ENCODE results near the gene HMG20A. TPM values are rescaled to one million over a fixed set of nuclear protein-coding genes. Genes with fewer than 3 reads are reported as not detected.

HMG20A gene
- total RNA-seq, 1 experiment from 2014 or later: 50.0 TPM

GRCh38 chr15:77528968-77529319 lies 108.3 kb downstream of the HMG20A start:
- no peak overlapping the region for H3K4me3 ChIP-seq
- H3K36me3 ChIP-seq: no peaks in the 10 kb centered on the region
- DNase-seq: no peak
- H3K27me3 ChIP-seq: no peaks in the 10 kb centered on the region
- H3K9me3 ChIP-seq (replicated peaks): no peaks in the 10 kb centered on the region
- no peak overlapping the region for H3K27ac ChIP-seq
- H3K4me1 ChIP-seq: peaks cover 35% of the 10 kb centered on the region

GRCh38 chr15:77529394-77530159 lies 108.9 kb downstream of the HMG20A start:
- H3K4me3 ChIP-seq: no peak overlapping the region
- no peaks in the 10 kb centered on the region for H3K9me3 ChIP-seq (replicated peaks)
- H3K36me3 ChIP-seq: no peaks in the 10 kb centered on the region
- no peaks in the 10 kb centered on the region for H3K27me3 ChIP-seq
- H3K4me1 ChIP-seq: peaks cover 35% of the 10 kb centered on the region
- H3K27ac ChIP-seq: no peak overlapping the region
- no peak for DNase-seq

- H3K4me3 ChIP-seq: no peak overlapping the region
- peaks cover 29% of the 10 kb centered on the region for H3K4me1 ChIP-seq
- DNase-seq: no peak
- no peak overlapping the region for H3K27ac ChIP-seq
- H3K27me3 ChIP-seq: no peaks in the 10 kb centered on the region
- no peaks in the 10 kb centered on the region for H3K36me3 ChIP-seq
- H3K9me3 ChIP-seq (replicated peaks): no peaks in the 10 kb centered on the region
Measured at GRCh38 chr15:77530576-77530975, 109.9 kb downstream of the HMG20A start.

- Histone ChIP-seq H3K4me1 (peaks cover 21% of the 10 kb centered on the region), H3K27ac (no peak overlapping the region), H3K9me3 (replicated peaks) (no peaks in the 10 kb centered on the region), H3K27me3 (no peaks in the 10 kb centered on the region), H3K4me3 (no peak overlapping the region), H3K36me3 (no peaks in the 10 kb centered on the region)
- no peak for DNase-seq
Measured at GRCh38 chr15:77531191-77532000, 110.7 kb downstream of the HMG20A start.

- Histone ChIP-seq H3K27ac (no peak overlapping the region), H3K27me3 (no peaks in the 10 kb centered on the region), H3K4me3 (no peak overlapping the region), H3K9me3 (replicated peaks) (no peaks in the 10 kb centered on the region), H3K36me3 (no peaks in the 10 kb centered on the region), H3K4me1 (peaks cover 14% of the 10 kb centered on the region)
- DNase-seq: no peak
Measured at GRCh38 chr15:77532067-77532710, 111.5 kb downstream of the HMG20A start.

- H3K9me3 ChIP-seq (replicated peaks): no peaks in the 10 kb centered on the region
- no peaks in the 10 kb centered on the region for H3K36me3 ChIP-seq
- DNase-seq: no peak
- no peak overlapping the region for H3K4me3 ChIP-seq
- H3K27me3 ChIP-seq: no peaks in the 10 kb centered on the region
- no peak overlapping the region for H3K27ac ChIP-seq
- H3K4me1 ChIP-seq: peaks cover 9% of the 10 kb centered on the region
Measured at GRCh38 chr15:77532846-77533245, 112.2 kb downstream of the HMG20A start.

- Histone ChIP-seq H3K4me3 (no peak overlapping the region), H3K27ac (no peak overlapping the region), H3K27me3 (no peaks in the 10 kb centered on the region), H3K36me3 (no peaks in the 10 kb centered on the region), H3K9me3 (replicated peaks) (no peaks in the 10 kb centered on the region), H3K4me1 (no peaks in the 10 kb centered on the region; the same call in 1 of the 2 replicates)
- no peak for DNase-seq
Measured at GRCh38 chr15:77533578-77534430, 113.1 kb downstream of the HMG20A start.

Other genes with a start within 250 kb of the HMG20A start
- 16.1 and 16.3 TPM in 2 replicates for gene PEAK1, start 784 bp upstream of the HMG20A start, total RNA-seq (2014; rRNA removed; shearing (Covaris generic))
- 0.26 TPM in 1 of 2 replicates, not detected in the other for gene LINGO1, start 212.0 kb downstream of the HMG20A start, total RNA-seq (2014; rRNA removed; shearing (Covaris generic))

Data from SJCRH30 (cell line).